PC-3 (cell line): Measurements from ENCODE around the gene TDRKH.

Experiments used
- EZH2 ChIP-seq: fragments of 300-600 bp; sonication (generic); IDR thresholded peaks from one replicate; pipeline ENCODE4 v1.6.1; 2017; ENCODE audit warnings: antibody characterized with exemption, mild to moderate bottlenecking, low read length; ENCODE audit not compliant: unreplicated experiment
- EZH2phosphoT487 ChIP-seq: fragments of 300-600 bp; sonication (generic); IDR thresholded peaks from 2 replicates; pipeline ENCODE4 v1.6.1; 2018; ENCODE audit warnings: mild to moderate bottlenecking, antibody characterized with exemption, low read length, borderline replicate concordance
- TF ChIP-seq, protein P1 (sequence below): fragments of 300-600 bp; sonication (generic); conservative IDR thresholded peaks from 2 replicates; pipeline ENCODE4 v1.5.1; 2017; ENCODE audit warnings: antibody characterized with exemption, low read depth, mild to moderate bottlenecking, low read length

DNA sequence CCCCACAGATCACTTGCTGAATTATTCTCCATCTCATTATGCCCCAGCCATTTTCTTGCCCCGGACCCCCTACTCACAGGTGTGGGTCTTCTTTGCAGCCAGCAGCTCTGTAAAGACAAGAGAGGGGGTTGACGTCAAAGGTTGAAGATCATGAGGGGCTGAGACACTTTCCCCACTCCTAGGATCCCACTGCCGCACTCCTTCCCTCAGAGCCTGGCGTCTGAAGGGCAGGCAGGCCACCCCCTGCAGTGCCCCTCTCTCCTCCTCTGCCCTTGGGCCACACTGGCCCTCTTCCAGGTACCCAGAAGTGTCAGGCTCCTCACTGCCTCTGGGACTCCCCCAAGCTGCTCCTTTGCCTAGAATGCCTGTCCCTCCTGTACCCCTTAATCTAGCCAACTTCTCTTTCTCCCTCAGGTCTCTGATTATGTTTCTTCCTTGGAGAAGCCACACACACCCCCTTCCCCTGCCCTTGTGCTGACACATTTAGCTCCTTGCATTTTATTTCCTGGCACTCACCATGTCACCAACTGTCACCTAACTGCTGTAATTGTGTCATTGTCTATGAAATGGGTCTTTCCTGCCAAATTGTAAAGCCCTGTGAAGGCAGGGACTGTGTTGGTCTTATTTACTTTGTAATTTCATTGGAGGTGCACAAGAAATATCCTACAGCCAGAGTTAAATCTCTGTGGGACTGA is 39.2 kb upstream of the TDRKH start:
- TF ChIP-seq EZH2 = no peak
- TF ChIP-seq, protein P1, sequence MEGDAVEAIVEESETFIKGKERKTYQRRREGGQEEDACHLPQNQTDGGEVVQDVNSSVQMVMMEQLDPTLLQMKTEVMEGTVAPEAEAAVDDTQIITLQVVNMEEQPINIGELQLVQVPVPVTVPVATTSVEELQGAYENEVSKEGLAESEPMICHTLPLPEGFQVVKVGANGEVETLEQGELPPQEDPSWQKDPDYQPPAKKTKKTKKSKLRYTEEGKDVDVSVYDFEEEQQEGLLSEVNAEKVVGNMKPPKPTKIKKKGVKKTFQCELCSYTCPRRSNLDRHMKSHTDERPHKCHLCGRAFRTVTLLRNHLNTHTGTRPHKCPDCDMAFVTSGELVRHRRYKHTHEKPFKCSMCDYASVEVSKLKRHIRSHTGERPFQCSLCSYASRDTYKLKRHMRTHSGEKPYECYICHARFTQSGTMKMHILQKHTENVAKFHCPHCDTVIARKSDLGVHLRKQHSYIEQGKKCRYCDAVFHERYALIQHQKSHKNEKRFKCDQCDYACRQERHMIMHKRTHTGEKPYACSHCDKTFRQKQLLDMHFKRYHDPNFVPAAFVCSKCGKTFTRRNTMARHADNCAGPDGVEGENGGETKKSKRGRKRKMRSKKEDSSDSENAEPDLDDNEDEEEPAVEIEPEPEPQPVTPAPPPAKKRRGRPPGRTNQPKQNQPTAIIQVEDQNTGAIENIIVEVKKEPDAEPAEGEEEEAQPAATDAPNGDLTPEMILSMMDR = no peak
- TF ChIP-seq EZH2phosphoT487 = no peak
